Neural progenitor cell (in vitro differentiated cells): Measurements from ENCODE around the gene PRSS3.

Experiments
- EZH2 ChIP-seq: fragments of 200-600 bp; sonication (generic); IDR thresholded peaks from 2 replicates; pipeline ENCODE4 v1.6.1; 2017; ENCODE audit warnings: antibody characterized with exemption, mild to moderate bottlenecking, moderate library complexity
- EZH2phosphoT487 ChIP-seq: fragments of 200-600 bp; sonication (generic); IDR thresholded peaks from 2 replicates; pipeline ENCODE4 v1.6.1; 2017; ENCODE audit warnings: antibody characterized with exemption
- TF ChIP-seq, protein P1 (sequence below): fragments of 200-600 bp; sonication (generic); IDR thresholded peaks from 2 replicates; pipeline ENCODE4 v1.5.1; 2017; ENCODE audit warnings: antibody characterized with exemption, mild to moderate bottlenecking

DNA sequence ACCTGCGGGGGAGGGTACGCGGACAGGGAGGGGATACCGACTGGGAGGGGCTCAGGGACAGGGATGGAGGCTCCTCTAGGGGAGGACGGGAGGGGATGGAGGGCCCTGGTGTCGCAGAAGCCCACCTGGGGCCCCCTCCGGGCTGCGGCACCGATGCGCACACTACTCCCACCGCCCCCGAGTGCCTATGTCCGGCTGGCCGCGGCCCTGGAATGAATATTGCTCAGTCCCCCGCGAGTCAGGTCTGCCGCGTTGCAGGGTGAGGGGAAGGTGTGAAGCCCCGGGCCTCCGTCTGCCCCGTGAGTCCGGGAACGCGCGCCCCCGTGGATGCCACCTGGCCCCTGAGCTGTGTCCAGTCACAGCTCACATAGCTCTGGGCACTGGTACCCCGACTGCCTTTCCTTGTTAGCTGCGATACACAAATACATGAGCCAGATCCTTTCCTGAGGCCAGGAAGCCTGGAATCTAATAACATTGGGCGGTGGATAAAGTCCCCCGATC, 44.5 kb upstream of the PRSS3 start:
- TF ChIP-seq, protein P1, sequence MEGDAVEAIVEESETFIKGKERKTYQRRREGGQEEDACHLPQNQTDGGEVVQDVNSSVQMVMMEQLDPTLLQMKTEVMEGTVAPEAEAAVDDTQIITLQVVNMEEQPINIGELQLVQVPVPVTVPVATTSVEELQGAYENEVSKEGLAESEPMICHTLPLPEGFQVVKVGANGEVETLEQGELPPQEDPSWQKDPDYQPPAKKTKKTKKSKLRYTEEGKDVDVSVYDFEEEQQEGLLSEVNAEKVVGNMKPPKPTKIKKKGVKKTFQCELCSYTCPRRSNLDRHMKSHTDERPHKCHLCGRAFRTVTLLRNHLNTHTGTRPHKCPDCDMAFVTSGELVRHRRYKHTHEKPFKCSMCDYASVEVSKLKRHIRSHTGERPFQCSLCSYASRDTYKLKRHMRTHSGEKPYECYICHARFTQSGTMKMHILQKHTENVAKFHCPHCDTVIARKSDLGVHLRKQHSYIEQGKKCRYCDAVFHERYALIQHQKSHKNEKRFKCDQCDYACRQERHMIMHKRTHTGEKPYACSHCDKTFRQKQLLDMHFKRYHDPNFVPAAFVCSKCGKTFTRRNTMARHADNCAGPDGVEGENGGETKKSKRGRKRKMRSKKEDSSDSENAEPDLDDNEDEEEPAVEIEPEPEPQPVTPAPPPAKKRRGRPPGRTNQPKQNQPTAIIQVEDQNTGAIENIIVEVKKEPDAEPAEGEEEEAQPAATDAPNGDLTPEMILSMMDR = no peak
- TF ChIP-seq EZH2phosphoT487 (no peak), EZH2 (no peak)
